HepG2 (cell line): ENCODE data around the gene PLLP. TPM values are rescaled to one million over a fixed set of nuclear protein-coding genes. Genes with fewer than 3 reads are reported as not detected.
A peak's percentile ranks its signal among the peaks of the same experiment; 100 is the strongest.

Experiments used
- AGO2 ChIP-seq: fragments of 200-400 bp; formaldehyde crosslinking; optimal IDR thresholded peaks from 2 replicates; pipeline ENCODE3; 2017; ENCODE audit warnings: mild to moderate bottlenecking, low read depth, low read length, moderate library complexity
- FOXA3 ChIP-seq: IDR thresholded peaks from 2 replicates; pipeline ENCODE4 v1.6.1; 2016; ENCODE audit warnings: missing genetic modification reagents, missing compliant biosample characterization
- FOXM1 ChIP-seq: sonication (generic); formaldehyde crosslinking; IDR thresholded peaks from 2 replicates; pipeline ENCODE4 v1.5.0; 2020; ENCODE audit warnings: missing genetic modification reagents
- HNRNPLL ChIP-seq: fragments of 200-400 bp; formaldehyde crosslinking; IDR thresholded peaks from 2 replicates; pipeline ENCODE4 v1.6.1; 2017; ENCODE audit warnings: mild to moderate bottlenecking, low read depth, low read length; ENCODE audit not compliant: poor library complexity, severe bottlenecking
- KDM5A ChIP-seq: fragments of 200-600 bp; sonication (generic); IDR thresholded peaks from 2 replicates; pipeline ENCODE4 v1.7.0; 2018; ENCODE audit warnings: antibody characterized with exemption, mild to moderate bottlenecking, low read length, borderline replicate concordance
- KLF11 ChIP-seq: IDR thresholded peaks from 2 replicates; pipeline ENCODE4 v1.6.1; 2016; ENCODE audit warnings: missing compliant biosample characterization
- MBNL3 ChIP-seq: fragments of 250-450 bp; sonication (Bioruptor Pico); conservative IDR thresholded peaks from 2 replicates; pipeline ENCODE4 v1.8.0; 2022; ENCODE audit warnings: mild to moderate bottlenecking, inconsistent platforms
- PTBP1 ChIP-seq: fragments of 200-400 bp; formaldehyde crosslinking; IDR thresholded peaks from 2 replicates; pipeline ENCODE4 v1.6.1; 2018; ENCODE audit warnings: low read length, low read depth; ENCODE audit not compliant: poor library complexity, severe bottlenecking
- REXO4 ChIP-seq: sonication (generic); formaldehyde crosslinking; IDR thresholded peaks from 2 replicates; pipeline ENCODE4 v1.8.0; 2022; ENCODE audit warnings: missing genetic modification reagents, mild to moderate bottlenecking, borderline replicate concordance
- SOX5 ChIP-seq: IDR thresholded peaks from 2 replicates; pipeline ENCODE4 v1.6.1; 2016; ENCODE audit warnings: borderline replicate concordance
- TBX2 ChIP-seq: sonication (generic); formaldehyde crosslinking; IDR thresholded peaks from 2 replicates; pipeline ENCODE4 v1.5.0; 2020; ENCODE audit warnings: missing genetic modification reagents, mild to moderate bottlenecking, borderline replicate concordance
- TMF1 ChIP-seq: sonication (generic); formaldehyde crosslinking; IDR thresholded peaks from 2 replicates; pipeline ENCODE4 v1.8.1; 2022; ENCODE audit warnings: low read depth, missing genetic modification reagents
- ZBTB3 ChIP-seq: sonication (generic); formaldehyde crosslinking; IDR thresholded peaks from 2 replicates; pipeline ENCODE4 v1.4.0; 2020; ENCODE audit warnings: low read depth, mild to moderate bottlenecking, moderate library complexity, missing genetic modification reagents, borderline replicate concordance
- ZBTB7B ChIP-seq: sonication (generic); formaldehyde crosslinking; IDR thresholded peaks from 2 replicates; pipeline ENCODE4 v1.4.0; 2020; ENCODE audit warnings: missing genetic modification reagents
- ZNF24 ChIP-seq: fragments of 450-650 bp; IDR thresholded peaks from 2 replicates; pipeline ENCODE4 v1.6.1; 2017; ENCODE audit warnings: antibody characterized with exemption, mild to moderate bottlenecking
- ZNF318 ChIP-seq: sonication (generic); formaldehyde crosslinking; IDR thresholded peaks from 2 replicates; pipeline ENCODE4 v1.4.0; 2020; ENCODE audit warnings: mild to moderate bottlenecking, missing genetic modification reagents
- ZNF563 ChIP-seq: sonication (generic); formaldehyde crosslinking; IDR thresholded peaks from 2 replicates; pipeline ENCODE4 v1.8.0; 2022; ENCODE audit warnings: mild to moderate bottlenecking, moderate library complexity, missing genetic modification reagents
- ZNF570 ChIP-seq: sonication (generic); formaldehyde crosslinking; IDR thresholded peaks from 2 replicates; pipeline ENCODE4 v1.4.0; 2020; ENCODE audit warnings: mild to moderate bottlenecking, missing genetic modification reagents, borderline replicate concordance
- ZNF572 ChIP-seq: sonication (generic); formaldehyde crosslinking; IDR thresholded peaks from 2 replicates; pipeline ENCODE4 v1.5.1; 2020; ENCODE audit warnings: mild to moderate bottlenecking, missing genetic modification reagents
- ZNF674 ChIP-seq: sonication (generic); formaldehyde crosslinking; IDR thresholded peaks from 2 replicates; pipeline ENCODE4 v1.5.0; 2020; ENCODE audit warnings: low read depth, mild to moderate bottlenecking, missing genetic modification reagents
- ZNF83 ChIP-seq: sonication (generic); formaldehyde crosslinking; IDR thresholded peaks from 2 replicates; pipeline ENCODE4 v1.4.0; 2020; ENCODE audit warnings: missing genetic modification reagents, mild to moderate bottlenecking, borderline replicate concordance
- polyA plus RNA-seq, 8 experiments: library from polyadenylated mRNA; depleted of rRNA in 3 of 8; stranded (reverse) in 7 of 8; unstranded in 1 of 8; fragments of >200 nt; fragmentation: Illumina TruSeq in 4 of 8; extraction: Trizol in 4 of 8; gene quantifications; 2 replicates each; pipeline versions ENCODE4 v1.2.1 to v1.2.3, GENCODE V29; 2011 to 2016; ENCODE audit warnings: low read depth in 4 of 8, missing spikeins in 1 of 8, mixed read lengths in 1 of 8; ENCODE audit not compliant: insufficient read depth in 1 of 8
- total RNA-seq, 5 experiments: library from RNA; depleted of rRNA; stranded (reverse); fragments of >200 nt; fragmentation: Illumina TruSeq; extraction: Trizol; gene quantifications; 2 replicates each; pipeline ENCODE4 v1.2.3, GENCODE V29; 2016; ENCODE audit warnings: low read depth in 1 of 5
- TF ChIP-seq, protein P1 (sequence below): sonication (generic); formaldehyde crosslinking; IDR thresholded peaks from 2 replicates; pipeline ENCODE4 v1.8.1; 2023; ENCODE audit warnings: missing genetic modification reagents, mild to moderate bottlenecking, borderline replicate concordance

PLLP gene
- total and polyA plus RNA-seq, 2 of the 13 experiments (the other 11 are each of a cell fraction or from before 2014, with no cell fraction given) = 60.6 to 127 TPM

- TF ChIP-seq ZNF83 (peak; percentile 90; the same call in 1 of the 2 replicates), TMF1 (CRISPR knock-in tag) (peak; percentile 96), SOX5 (CRISPR knock-in tag) (peak; percentile 33; the same call in 1 of the 2 replicates), AGO2 (peak; percentile 59), KLF11 (CRISPR knock-in tag) (no peak), FOXM1 (no peak), ZNF318 (CRISPR knock-in tag) (peak; percentile 86), KDM5A (0 out of 2 replicates have a peak, but pooled peaks have one; percentile 33), ZNF674 (CRISPR knock-in tag) (peak; percentile 96; the same call in 1 of the 2 replicates), ZNF24 (0 out of 2 replicates have a peak, but pooled peaks have one; percentile 37), HNRNPLL (peak; percentile 83), ZBTB7B (CRISPR knock-in tag) (no peak; the same call in 1 of the 2 replicates), PTBP1 (peak; percentile 51), ZNF570 (peak; percentile 80; the same call in 1 of the 2 replicates), FOXA3 (CRISPR knock-in tag) (0 out of 2 replicates have a peak, but pooled peaks have one; percentile 8), ZNF572 (no peak; the same call in 1 of the 2 replicates), MBNL3 (no peak), ZNF563 (peak; percentile 99), TBX2 (CRISPR knock-in tag) (peak; percentile 96), ZBTB3 (CRISPR knock-in tag) (peak; percentile 80; the same call in 1 of the 2 replicates), REXO4 (CRISPR knock-in tag) (peak; percentile 70)
- TF ChIP-seq, protein P1, sequence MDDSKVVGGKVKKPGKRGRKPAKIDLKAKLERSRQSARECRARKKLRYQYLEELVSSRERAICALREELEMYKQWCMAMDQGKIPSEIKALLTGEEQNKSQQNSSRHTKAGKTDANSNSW (CRISPR knock-in tag) = peak; percentile 99
These were observed at the start of gene PLLP (continued) for GRCh38 chr16:57284209-57284951.
